Chondrocyte (in vitro differentiated cells): Measurements from ENCODE around the gene GNAI3. TPM values are rescaled to one million over a fixed set of nuclear protein-coding genes. Genes with fewer than 3 reads are reported as not detected.

Experiments
- DNase-seq: peaks from one replicate; pipeline ENCODE4 v3.0.0; 2021; ENCODE audit warnings: mixed read lengths, low spot score
- H3K27ac Mint-ChIP-seq: one replicate; pipeline ENCODE4 v1.8.0; 2021; ENCODE audit warnings: mild to moderate bottlenecking, moderate library complexity, mixed read lengths; ENCODE audit not compliant: unreplicated experiment
- H3K27me3 Mint-ChIP-seq: 2 replicates; pipeline ENCODE4 v1.8.0; 2021; ENCODE audit warnings: low read depth, mixed read lengths
- H3K36me3 Mint-ChIP-seq: 2 replicates; pipeline ENCODE4 v1.8.0; 2021; ENCODE audit warnings: low read depth, mixed read lengths
- H3K4me1 Mint-ChIP-seq: 2 replicates; pipeline ENCODE4 v1.8.0; 2021; ENCODE audit warnings: low read depth, mild to moderate bottlenecking, mixed read lengths
- H3K4me3 Mint-ChIP-seq: one replicate; pipeline ENCODE4 v1.8.0; 2021; ENCODE audit warnings: mild to moderate bottlenecking, moderate library complexity, mixed read lengths; ENCODE audit not compliant: unreplicated experiment
- H3K9me3 Mint-ChIP-seq: 2 replicates; pipeline ENCODE4 v1.8.0; 2021; ENCODE audit warnings: low read depth, mixed read lengths
- total RNA-seq: library from RNA; stranded (reverse); gene quantifications from 3 replicates; pipeline ENCODE4 v1.2.1, GENCODE V29; 2021
- TF ChIP-seq, protein P1 (sequence below): fragments of 200-600 bp; sonication (generic); IDR thresholded peaks from 2 replicates; pipeline ENCODE4 v1.5.0; 2021; ENCODE audit warnings: antibody characterized with exemption, mild to moderate bottlenecking, moderate library complexity

GNAI3 gene
- total RNA-seq, 1 donor from 2014 or later = 10.7 TPM

DNA sequence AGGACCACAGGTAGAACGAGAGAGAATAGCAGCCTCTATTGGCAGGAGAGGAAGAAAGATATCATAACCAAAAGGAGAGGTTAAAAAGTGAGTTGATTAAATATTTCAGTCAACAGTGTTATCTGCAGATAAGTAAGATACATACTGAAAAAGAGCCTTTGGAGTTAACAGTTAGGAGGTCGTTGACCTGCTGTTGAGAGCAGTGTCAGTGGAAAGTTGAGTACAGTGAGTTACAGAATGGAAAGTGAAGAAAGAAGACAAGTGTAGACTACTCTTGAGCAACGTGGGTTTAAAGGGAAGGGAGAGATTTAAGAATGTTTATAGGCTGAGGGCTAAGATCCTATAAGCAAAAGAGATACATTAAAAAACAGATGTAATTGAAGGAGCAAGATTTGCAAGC is 40.8 kb downstream of the GNAI3 start:
- Mint-ChIP-seq H3K9me3 (no peaks in the 10 kb centered on the region), H3K27ac (peak overlapping the region; percentile 6), H3K36me3 (peaks cover 43% of the 10 kb centered on the region), H3K27me3 (no peaks in the 10 kb centered on the region), H3K4me1 (no peaks in the 10 kb centered on the region), H3K4me3 (no peak overlapping the region)
- no peak for DNase-seq
- TF ChIP-seq, protein P1, sequence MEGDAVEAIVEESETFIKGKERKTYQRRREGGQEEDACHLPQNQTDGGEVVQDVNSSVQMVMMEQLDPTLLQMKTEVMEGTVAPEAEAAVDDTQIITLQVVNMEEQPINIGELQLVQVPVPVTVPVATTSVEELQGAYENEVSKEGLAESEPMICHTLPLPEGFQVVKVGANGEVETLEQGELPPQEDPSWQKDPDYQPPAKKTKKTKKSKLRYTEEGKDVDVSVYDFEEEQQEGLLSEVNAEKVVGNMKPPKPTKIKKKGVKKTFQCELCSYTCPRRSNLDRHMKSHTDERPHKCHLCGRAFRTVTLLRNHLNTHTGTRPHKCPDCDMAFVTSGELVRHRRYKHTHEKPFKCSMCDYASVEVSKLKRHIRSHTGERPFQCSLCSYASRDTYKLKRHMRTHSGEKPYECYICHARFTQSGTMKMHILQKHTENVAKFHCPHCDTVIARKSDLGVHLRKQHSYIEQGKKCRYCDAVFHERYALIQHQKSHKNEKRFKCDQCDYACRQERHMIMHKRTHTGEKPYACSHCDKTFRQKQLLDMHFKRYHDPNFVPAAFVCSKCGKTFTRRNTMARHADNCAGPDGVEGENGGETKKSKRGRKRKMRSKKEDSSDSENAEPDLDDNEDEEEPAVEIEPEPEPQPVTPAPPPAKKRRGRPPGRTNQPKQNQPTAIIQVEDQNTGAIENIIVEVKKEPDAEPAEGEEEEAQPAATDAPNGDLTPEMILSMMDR = no peak

DNA sequence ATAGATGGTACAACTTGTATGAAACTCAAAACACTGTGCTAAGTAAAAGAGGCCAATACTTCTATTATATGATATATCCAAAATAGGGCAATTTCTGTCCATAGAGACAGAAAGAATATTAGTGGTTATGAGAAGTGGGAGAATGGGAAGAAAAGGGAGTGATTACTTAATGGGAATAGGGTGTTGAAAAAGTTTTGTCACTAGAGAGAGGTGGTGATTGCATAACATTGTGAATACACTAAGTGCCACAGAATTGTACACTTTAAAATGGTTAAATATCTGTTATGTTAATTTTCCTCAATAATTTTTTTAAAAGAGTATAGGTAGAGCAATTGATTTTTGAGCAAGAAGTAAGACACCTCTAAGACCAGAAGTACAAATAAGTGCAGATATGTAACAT is 41.3 kb downstream of the GNAI3 start:
- no peaks in the 10 kb centered on the region for H3K9me3 Mint-ChIP-seq
- H3K27me3 Mint-ChIP-seq = no peaks in the 10 kb centered on the region
- TF ChIP-seq, protein P1 = no peak
- DNase-seq = no peak
- no peaks in the 10 kb centered on the region for H3K4me1 Mint-ChIP-seq
- peaks cover 40% of the 10 kb centered on the region for H3K36me3 Mint-ChIP-seq
- no peak overlapping the region for H3K27ac Mint-ChIP-seq
- H3K4me3 Mint-ChIP-seq = no peak overlapping the region

DNA sequence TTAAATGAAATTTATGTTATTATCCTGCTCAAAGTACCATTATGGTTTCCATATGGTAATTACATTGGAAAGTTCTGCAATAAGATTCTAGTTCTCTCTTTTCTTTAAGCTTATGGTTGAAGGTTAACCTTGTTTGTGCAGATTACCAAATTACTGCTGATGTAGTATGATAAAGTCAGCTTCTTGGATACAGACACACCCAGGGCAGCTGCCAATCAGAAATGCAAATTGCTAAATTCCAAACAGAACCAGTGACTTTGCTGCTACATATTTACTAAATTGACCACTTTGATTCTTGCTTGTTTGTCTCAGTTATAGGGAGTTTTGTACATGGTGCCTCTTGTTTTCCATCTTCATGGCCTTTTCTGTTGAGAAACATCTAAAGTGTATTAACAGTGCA is 44.5 kb downstream of the GNAI3 start:
- Mint-ChIP-seq H3K9me3 (no peaks in the 10 kb centered on the region), H3K4me1 (peaks cover 17% of the 10 kb centered on the region), H3K4me3 (no peak overlapping the region), H3K27ac (peak overlapping the region; percentile 13), H3K36me3 (peaks cover 26% of the 10 kb centered on the region), H3K27me3 (no peaks in the 10 kb centered on the region)
- no peak for DNase-seq
- TF ChIP-seq, protein P1 = no peak

DNA sequence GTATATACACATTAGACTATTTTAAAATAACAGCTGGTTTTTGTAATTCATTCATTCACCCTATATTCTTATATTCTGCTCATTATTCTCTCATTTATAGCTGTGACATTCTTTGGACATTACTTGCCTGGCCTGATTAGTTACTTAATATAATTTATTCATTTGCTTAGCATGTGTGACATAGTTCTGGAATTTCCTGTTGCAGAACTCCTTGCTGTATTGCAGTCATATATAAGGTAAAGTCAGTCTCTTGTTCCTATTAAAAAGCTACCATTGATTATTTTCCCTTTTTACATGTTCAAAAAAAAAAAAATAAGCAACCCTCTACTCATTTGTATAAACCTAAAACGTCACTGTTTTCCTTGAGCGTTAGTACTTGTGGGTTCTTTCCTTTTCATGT is 47.1 kb downstream of the GNAI3 start:
- peaks cover 17% of the 10 kb centered on the region for H3K4me1 Mint-ChIP-seq
- peaks cover 15% of the 10 kb centered on the region for H3K36me3 Mint-ChIP-seq
- no peaks in the 10 kb centered on the region for H3K9me3 Mint-ChIP-seq
- no peak overlapping the region for H3K4me3 Mint-ChIP-seq
- peak overlapping the region; percentile 71 for H3K27ac Mint-ChIP-seq
- no peak for DNase-seq
- TF ChIP-seq, protein P1 = no peak
- no peaks in the 10 kb centered on the region for H3K27me3 Mint-ChIP-seq

DNA sequence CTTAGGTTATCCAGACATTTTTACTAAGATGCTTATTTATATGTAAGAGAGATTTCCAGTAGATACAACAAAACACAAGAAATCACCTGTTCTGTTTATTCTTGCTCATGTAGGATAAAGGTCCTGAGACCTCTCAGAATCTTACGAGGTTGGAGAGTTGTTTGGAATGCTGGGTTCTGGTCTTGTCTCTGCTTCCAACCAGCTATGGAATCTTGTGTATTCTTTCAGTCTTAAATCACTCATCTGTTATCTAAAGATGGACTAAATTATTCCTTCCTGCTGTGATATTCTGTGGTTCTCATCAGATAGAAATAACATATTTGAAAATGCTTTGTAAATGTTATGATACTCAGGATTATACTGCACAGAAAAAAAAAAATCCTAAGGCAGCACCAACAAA is 49.7 kb downstream of the GNAI3 start:
- H3K9me3 Mint-ChIP-seq = no peaks in the 10 kb centered on the region
- H3K27me3 Mint-ChIP-seq = no peaks in the 10 kb centered on the region
- no peak for DNase-seq
- TF ChIP-seq, protein P1 = no peak
- H3K27ac Mint-ChIP-seq = no peak overlapping the region
- peaks cover 8% of the 10 kb centered on the region for H3K36me3 Mint-ChIP-seq
- peaks cover 20% of the 10 kb centered on the region for H3K4me1 Mint-ChIP-seq
- H3K4me3 Mint-ChIP-seq = no peak overlapping the region
